Activated T-helper 9 cell treated with anti-CD3 and anti-CD28 coated beads, Interleukin-2, amount 50 U/mL, for 16 hours (primary cell): ENCODE data around the gene TTC33.
"Not testable (repeated sequence)": the region's sequence is repeated elsewhere in the genome, so short reads cannot be mapped to it uniquely, and the experiment has no call there.

Experiments
- DNase-seq: peaks from one replicate; pipeline ENCODE4 v3.0.0-alpha.2; 2020; ENCODE audit warnings: low read depth

The TTC33 gene

GRCh38 chr5:40716590-40716989, 39.2 kb downstream of the TTC33 start:
- no peak for DNase-seq

DNA sequence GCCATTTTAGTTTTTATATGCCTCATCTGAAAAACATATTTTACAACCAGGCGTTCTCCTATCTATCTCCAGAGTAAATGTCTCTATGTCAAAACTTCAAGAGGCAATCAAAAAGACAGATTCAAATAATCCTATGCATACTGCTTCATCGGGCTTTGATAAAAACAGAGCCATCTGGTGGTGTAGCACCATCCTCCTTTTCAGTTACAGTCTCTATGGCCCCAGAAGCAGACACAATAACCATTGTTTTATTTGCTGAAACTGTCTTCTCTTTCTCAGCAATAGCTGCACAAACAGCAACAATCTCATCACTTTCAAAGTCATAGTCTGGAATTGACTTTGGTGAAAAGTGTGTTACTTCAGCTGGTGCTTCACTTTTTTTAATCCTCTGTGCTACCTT, 39.8 kb downstream of the TTC33 start:
- no peak for DNase-seq

DNA sequence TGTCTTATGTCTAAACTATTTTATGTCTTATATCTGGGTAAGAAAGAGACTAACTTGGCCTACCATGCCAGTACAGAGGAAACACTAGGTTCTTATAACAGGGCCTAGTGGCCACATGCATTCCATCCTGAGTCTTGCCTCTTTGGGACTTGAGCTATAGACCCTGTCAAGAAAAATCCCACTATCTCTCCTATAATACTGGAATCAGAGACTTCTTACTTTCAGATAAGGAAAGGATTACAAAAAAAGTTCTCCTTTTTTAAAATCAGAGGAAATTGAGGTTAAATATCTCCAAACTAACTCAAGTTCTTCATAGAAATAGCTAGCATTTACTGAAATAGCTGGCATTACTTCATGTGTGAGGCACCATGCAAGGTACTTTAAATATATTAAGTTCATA, 41.8 kb downstream of the TTC33 start:
- DNase-seq: no peak

GRCh38 chr5:40710575-40710974, 45.2 kb downstream of the TTC33 start:
- DNase-seq: not testable (repeated sequence)

- not testable (repeated sequence) for DNase-seq
Measured at GRCh38 chr5:40705484-40705883, 50.3 kb downstream of the TTC33 start.

DNA sequence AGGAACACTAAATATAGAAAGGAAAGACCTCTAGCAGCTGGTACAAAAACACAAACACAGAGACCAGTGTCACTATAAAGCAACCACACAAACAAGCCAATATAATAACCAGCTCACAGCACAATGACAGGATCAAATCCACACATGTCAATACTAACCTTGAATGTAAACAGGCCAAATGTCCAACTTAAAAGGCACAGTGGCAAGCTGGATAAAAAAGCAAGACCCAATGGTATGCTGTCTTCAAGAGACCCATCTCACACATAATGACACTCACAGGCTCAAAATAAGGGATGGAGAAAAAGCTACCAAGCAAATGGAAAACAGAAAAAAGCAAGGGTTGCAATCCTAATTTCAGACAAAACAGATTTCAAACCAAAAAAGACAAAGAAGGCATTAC, 53.7 kb downstream of the TTC33 start:
- DNase-seq: not testable (repeated sequence)

GRCh38 chr5:40700116-40700782, 55.5 kb downstream of the TTC33 start:
- DNase-seq: no peak

- DNase-seq: no peak
Measured at GRCh38 chr5:40694433-40694832, 61.3 kb downstream of the TTC33 start.

DNA sequence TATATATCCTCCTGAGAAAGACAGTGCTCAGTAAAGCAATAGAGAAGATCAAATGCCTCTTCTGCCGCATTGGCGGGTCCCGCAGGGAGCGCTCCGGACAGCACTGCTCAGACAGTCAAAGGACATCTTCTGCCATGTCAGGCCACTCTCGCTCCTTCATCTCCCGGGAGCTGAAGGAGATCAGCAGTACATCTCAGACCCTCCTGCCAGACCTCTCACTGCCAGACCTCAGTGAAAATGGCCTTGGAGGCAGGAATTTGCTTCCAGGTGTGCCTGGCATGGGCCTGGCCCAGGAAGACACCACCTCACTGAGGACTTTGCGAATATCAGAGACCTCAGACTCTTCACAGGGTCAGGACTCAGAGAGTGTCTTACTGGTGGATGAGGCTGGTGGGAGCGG, 63.9 kb downstream of the TTC33 start:
- DNase-seq: no peak

- DNase-seq: no peak
Measured at GRCh38 chr5:40690267-40690666, 65.5 kb downstream of the TTC33 start.

DNA sequence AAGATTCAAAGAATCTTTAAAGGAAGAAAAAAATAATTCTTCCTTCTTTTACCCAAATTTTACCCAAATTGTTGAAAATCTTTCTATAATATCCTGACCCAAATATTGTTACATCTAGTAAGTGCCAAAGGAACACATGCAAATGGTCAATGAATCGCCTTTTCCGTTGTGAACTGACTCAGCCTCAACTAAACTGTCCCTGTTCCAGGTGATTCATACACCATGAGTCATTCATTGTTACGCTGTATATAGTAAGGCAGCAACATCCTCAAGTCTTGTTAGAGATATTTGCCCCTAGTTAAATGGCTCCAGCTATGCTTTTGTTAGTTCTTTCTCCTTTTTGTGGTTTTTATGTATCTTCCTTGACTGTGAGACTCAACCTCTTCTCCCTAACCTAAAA, 66.3 kb downstream of the TTC33 start:
- no peak for DNase-seq

- DNase-seq: no peak
Measured at GRCh38 chr5:40688996-40689395, 66.8 kb downstream of the TTC33 start.

DNA sequence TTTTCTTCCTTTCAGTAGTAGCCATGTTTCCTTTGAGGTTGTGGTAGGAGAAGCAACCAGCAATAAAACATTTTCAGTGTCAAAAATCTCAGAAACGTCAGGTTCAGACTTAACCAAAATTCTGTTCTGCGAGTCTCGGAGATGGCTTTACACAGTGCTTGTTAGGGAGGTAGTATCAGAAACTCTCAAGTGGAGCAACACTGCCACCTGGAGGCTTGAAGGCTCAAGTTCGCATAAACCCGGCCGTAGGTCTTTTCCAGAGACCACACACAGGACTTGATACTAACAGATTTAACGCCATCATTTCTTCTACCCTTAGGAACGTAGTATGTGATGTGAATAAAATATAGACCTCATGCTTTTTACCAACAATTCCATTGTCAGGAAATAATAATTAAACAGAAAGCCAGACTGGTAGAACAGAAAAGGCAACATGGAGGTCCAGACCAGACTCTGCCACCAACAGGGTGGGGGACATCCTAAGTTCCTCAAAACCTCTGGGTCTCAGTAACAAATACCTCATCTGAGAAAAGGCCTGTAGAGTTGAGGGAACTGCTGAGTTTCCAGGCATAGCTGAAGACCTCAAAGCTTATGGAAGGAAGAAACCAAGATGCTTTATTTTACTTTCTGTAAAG, 67.5 kb downstream of the TTC33 start:
- DNase-seq: peak; percentile 74

GRCh38 chr5:40687321-40687720, 68.4 kb downstream of the TTC33 start:
- DNase-seq: no peak

- DNase-seq: no peak
Measured at GRCh38 chr5:40685976-40686486, 69.7 kb downstream of the TTC33 start.

- no peak for DNase-seq
Measured at GRCh38 chr5:40685193-40685592, 70.6 kb downstream of the TTC33 start.

DNA sequence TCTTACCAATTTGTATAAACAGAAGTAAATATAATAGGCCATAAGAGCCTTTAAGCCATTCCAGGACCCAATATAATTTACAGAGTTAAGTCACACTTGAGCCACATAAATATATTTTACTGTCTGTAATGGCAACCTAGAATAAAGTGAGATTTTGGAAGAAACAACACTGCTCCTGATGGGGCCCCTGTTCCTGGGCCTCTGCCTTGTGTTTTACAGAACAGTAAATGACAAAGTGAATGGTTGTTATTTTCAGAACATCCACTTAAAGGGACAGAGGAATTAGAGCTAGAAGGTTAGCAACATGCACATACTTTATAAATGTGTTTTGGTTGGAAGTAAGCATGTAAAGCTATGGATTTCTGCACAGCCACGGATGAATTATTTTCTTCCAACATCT, 72.5 kb downstream of the TTC33 start:
- DNase-seq: no peak

DNA sequence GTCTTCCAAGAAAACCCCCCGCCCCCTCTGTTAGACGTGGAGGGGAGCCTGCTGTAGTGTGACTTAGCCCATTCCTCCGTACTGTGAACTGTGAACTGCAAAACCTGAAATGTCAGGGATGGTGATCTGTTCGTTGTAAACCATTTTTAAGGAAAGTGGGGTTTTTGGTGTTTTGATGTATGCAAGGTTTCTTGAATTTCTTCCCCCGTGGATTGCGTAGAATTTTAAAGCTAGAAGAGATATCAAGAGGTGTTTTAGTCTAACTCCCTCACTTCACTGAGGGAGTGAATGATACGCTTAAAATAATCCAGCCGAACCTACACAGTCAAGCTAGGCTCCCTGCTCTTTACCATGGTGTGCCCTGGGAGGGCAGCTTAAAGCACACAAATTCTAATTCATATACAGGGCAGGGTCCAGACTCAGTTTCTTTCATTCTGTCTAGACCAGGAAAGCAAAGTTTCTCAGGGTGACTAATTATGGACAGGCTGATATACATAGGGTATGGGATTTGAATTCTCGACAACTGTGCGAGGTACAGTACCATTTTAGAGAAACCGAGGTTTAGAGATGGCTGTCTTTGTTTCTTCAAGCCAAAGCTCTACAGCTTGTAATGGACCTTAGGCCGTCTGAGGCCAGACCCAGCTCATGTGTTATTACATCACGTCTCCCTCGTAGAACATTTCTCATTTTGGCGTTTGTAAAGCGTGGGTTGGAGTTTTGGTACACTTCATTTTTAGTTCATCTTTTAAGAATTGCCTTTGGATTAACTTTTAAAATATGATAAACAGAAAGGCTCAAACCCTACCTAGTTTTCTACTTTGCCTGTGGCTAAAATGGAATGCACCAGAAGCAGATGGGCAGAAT, 73.4 kb downstream of the TTC33 start:
- no peak for DNase-seq

GRCh38 chr5:40681363-40682153, 74.2 kb downstream of the TTC33 start:
- DNase-seq: no peak

GRCh38 chr5:40680741-40681362, 74.9 kb downstream of the TTC33 start:
- DNase-seq: peak; percentile 23

- no peak for DNase-seq
Measured at GRCh38 chr5:40679913-40680681, 75.7 kb downstream of the TTC33 start, which contains the start of gene PTGER4. PTGER4 (plus strand) TSS chr5:40679915; CDS start chr5:40680994, 1,079 bp downstream.
